Activated naive CD4-positive, alpha-beta T cell treated with anti-CD3 and anti-CD28 coated beads, Interleukin-2, amount 50 U/mL, for 16 hours (primary cell): ENCODE data around the gene SPOCK2.
"Not testable (repeated sequence)": the region's sequence is repeated elsewhere in the genome, so short reads cannot be mapped to it uniquely, and the experiment has no call there.

Experiments
- DNase-seq: peaks from one replicate; pipeline ENCODE4 v3.0.0-alpha.2; 2020

Gene SPOCK2

DNA sequence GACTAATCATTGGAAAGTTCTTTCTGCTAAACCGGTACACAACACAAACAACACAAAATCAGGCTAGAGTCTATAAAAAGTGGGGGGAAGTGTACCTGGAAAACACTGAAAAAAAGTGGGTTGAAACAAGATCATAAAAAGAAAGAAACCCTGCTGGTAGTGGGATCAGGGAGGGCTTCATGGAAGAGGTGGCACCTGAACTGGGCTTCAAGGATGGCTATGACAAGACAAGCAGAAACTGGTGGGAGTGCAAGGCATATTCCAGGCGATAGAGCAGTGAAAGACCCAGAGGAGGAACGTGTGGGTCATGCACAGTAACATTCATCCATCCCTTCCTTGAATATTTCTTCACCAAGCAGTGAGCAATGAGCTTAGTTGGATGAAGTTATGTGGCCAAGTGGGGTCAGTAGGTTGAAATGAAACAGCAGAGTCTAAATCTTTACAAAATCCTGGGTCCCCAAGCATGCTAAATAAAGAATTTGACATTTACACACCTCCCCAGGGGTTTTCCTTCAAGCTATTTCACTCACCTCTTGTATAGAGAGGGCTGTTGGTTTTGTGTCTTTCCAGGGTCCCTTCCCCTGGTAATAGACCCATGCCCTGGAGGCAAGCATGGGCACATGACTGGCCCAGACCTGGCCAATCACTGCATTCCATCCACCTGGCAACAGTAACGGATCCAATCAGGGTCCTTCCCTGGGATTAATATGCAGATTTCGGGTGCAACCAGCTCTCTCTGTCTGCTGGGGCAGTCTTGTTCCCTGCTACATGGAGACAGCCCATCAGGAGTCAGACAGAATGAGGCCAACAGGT is 38.2 kb downstream of the SPOCK2 start:
- no peak for DNase-seq

GRCh38 chr10:72049472-72049871 is 38.9 kb downstream of the SPOCK2 start:
- no peak for DNase-seq

DNA sequence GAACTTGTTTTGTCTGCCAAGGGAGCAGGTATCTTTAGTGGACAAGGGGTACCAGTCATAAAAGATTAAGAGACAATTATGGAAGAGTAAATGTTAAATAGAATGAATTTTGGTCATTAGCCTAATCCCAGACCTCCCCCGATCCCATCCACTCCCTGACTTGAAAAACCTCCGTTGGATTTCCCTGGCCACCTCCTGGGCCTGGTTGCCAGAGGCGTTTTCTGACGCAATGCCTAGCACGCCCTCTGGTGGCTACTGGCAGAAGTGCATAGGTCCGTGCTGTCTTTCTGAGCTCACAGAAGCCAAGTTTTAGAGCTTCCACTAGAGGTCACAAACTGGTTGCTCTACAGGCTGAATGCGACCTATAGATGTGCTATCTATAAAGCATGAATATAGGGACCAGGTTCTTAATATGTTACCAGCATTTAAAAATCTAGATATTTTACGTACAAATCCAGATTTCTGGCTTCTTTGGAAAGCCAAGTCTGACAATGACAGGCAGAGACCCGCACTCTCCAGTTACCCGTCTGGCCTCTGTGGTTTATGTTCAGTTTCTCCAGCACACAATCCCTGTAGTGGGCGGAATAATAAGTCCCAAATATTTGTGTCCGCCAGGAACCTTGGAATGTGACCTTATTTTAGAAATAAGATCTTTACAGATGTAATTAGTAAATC is 39.8 kb downstream of the SPOCK2 start:
- peak; percentile 91 for DNase-seq

- no peak for DNase-seq
Observed at GRCh38 chr10:72045586-72045985, 42.8 kb downstream of the SPOCK2 start.

GRCh38 chr10:72044417-72045041 is 43.8 kb downstream of the SPOCK2 start:
- DNase-seq: no peak

DNA sequence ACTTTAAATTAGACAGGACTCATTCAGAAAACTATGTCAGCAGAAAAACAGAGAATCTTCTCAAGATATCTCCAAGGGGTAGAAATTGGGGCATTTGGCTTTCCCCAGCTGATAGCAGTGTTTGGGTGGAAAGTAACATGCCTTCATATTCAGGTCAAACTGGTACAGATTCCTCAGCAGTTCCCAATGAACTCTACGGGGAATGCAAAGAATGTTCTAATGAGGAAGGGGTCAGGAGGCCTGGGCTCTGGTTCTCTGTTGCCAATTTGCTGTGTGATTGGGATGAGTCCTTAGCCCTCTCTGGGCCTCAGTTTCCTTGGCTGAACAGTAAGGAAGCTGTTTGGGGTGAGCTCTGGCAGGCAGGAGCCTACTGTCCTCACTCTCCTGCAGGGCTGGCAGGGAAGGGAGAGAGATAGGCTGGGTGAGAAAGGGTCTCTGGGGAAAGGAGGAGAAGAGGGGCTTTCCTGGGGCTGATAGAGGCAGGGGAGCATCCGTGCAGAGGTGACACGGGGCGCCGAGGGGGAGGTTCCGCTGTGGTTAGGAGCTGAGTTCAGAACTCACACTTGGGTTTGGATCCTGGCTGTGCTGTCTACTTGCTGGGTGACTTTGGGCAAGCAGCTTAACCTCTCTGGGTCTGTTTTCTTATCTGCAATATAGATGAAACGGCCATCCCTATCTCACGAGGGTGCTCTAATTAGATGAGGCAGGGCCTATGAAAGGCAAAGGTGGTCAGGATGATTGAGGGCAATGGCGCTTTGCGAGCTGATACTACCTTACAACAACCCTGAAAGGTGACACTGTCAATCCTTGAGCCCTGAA is 45.1 kb downstream of the SPOCK2 start:
- DNase-seq: no peak

GRCh38 chr10:72041491-72041890 is 46.9 kb downstream of the SPOCK2 start:
- DNase-seq: no peak

DNA sequence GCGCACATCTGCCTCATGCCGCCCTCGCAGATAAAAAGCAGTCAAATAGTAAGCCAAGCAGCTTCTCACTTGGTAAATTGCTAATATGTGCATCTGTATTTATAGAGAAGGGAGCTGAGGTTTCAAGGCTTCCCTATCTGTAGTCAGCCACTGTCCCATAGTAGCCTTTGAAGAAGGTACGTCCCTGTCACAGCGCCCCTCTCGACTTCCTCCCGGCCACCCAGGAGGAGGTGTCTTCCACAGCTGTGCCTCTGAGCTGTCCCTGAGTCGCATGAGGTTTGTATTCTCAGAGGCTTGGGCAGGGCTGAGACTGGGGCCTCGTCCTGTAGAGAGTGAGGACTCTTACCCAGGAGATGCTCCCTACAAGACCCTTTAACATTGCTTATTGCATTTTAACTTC is 49.0 kb downstream of the SPOCK2 start:
- no peak for DNase-seq

GRCh38 chr10:72038458-72039001 is 49.8 kb downstream of the SPOCK2 start:
- DNase-seq: no peak

DNA sequence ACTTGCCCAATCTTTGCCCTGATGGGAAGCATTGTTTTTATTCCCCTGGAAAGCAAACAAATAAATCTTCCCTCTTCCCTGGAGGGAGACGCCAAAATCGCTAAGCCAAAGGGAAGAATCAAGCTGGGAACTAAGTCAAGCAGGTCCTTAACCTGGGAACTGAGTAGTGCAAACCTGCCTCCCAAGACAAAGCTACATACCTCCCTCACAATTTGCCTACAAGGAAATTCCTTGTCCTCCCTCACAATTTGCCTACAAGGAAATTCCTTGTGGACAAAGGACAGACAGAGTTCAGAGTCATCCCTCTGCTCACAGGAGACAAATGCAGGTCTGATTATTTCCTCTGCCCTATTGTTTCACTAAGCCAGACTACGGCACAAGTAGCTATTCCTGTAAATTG is 50.5 kb downstream of the SPOCK2 start:
- no peak for DNase-seq

- DNase-seq: no peak
Observed at GRCh38 chr10:72037266-72037665, 51.1 kb downstream of the SPOCK2 start.

GRCh38 chr10:72035252-72035887 is 53.0 kb downstream of the SPOCK2 start:
- no peak for DNase-seq

GRCh38 chr10:72034761-72035160 is 53.6 kb downstream of the SPOCK2 start:
- DNase-seq: no peak

- no peak for DNase-seq
Observed at GRCh38 chr10:72034040-72034499, 54.3 kb downstream of the SPOCK2 start.

- not testable (repeated sequence) for DNase-seq
Observed at GRCh38 chr10:72032409-72033162, 55.8 kb downstream of the SPOCK2 start.

DNA sequence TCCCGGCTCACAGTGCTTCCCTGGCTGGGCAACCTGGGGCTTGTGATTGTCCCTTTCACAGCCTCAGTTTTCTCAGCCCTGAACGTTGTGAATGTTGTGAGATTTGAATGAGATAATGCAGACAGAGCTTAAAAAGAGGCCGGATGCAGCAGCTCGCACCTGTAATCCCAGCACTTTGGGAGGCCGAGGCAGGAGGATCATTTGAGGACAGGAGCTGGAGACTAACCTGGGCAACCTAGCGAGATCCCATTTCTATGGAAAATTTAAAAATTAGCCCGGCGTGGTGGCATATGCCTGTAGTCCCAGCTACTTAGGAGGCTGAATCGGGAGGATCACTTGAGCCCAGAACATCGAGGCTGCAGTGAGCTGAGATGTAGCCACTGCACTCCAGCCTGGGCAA is 56.6 kb downstream of the SPOCK2 start:
- no peak for DNase-seq

DNA sequence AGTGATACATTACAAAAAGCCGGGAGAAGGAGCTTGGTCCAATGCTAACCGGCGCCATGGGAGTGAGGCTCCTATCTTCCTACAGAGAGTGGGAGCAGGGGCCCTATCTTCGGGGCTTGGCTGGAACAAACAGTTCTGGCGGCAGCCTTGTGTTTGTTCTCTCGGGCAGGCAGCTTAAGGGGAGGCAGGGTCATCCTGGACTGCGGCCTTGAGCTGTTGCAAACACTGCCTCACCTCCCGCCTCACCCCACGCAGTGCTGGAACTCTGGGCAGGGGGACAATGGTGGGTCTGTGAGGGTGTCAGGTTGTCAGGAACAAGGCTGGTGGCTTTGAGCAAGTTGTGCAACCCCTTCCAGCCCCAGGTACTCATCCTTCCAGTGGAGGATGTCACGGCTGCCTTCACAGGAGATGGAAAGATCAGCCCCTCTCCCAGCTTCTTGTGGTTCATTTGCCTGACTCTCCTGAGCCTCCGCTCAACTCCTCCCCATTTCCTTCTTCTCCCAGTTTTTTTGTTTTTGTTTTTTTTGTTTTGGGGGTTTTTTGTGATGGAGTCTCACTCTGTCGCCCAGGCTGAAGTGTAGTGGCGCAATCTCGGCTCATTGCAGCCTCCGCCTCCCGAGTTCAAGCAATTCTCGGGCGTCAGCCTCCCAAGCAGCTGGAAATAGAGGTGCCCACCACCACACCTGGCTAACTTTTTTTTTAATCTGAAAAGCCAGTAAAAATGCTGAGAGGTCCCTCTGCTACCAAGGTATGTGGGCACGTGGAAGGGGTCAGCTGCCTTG is 57.4 kb downstream of the SPOCK2 start:
- no peak for DNase-seq

DNA sequence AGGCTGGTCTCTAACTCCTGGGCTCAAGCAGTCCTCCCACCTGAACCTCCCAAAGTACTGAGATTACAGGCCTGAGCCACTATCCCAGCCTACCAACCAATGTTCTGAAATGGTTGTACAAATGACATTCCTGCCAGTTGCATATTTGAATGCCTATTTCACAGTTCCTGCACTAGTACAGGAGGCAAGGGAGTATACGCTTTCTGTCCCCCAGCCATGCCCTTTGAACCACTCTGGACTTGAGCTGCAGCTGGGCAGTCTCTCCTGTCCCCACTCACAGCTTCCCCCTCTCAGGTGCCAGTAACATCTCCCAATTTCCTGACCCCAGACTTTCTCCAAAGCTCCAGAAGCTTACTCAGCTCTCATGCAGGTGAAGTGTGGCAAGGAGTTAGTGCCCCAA is 58.9 kb downstream of the SPOCK2 start:
- DNase-seq: no peak

DNA sequence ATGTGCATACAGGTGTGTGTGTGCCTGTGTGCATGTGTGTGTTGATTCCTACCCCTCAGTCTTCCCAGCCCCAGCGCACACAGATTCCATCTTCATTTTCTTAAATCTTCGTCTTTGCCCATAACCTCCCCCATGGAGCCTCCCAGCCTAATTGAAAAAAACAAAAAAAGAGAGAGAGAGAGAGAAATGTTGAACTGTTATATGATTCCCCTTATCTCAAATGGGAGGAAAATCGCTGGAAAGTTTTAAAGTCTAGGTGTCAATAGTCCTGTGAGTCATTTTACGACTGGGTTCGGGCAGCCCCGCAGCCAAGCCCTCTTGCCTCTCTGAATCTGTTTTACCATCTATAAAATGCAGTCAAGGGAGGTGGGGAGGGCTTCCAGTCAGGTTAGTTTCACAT is 60.9 kb downstream of the SPOCK2 start:
- DNase-seq: no peak

- no peak for DNase-seq
Observed at GRCh38 chr10:72026278-72027111, 61.9 kb downstream of the SPOCK2 start.
